Chondrocyte (in vitro differentiated cells): ENCODE measurements around the gene ASTN1. TPM values are rescaled to one million over a fixed set of nuclear protein-coding genes. Genes with fewer than 3 reads are reported as not detected.
A peak's percentile ranks its signal among the peaks of the same experiment; 100 is the strongest.

ENCODE experiments used
- DNase-seq: peaks from one replicate; pipeline ENCODE4 v3.0.0; 2021; ENCODE audit warnings: mixed read lengths, low spot score
- H3K27ac Mint-ChIP-seq: one replicate; pipeline ENCODE4 v1.8.0; 2021; ENCODE audit warnings: mild to moderate bottlenecking, moderate library complexity, mixed read lengths; ENCODE audit not compliant: unreplicated experiment
- H3K27me3 Mint-ChIP-seq: 2 replicates; pipeline ENCODE4 v1.8.0; 2021; ENCODE audit warnings: low read depth, mixed read lengths
- H3K36me3 Mint-ChIP-seq: 2 replicates; pipeline ENCODE4 v1.8.0; 2021; ENCODE audit warnings: low read depth, mixed read lengths
- H3K4me1 Mint-ChIP-seq: 2 replicates; pipeline ENCODE4 v1.8.0; 2021; ENCODE audit warnings: low read depth, mild to moderate bottlenecking, mixed read lengths
- H3K4me3 Mint-ChIP-seq: one replicate; pipeline ENCODE4 v1.8.0; 2021; ENCODE audit warnings: mild to moderate bottlenecking, moderate library complexity, mixed read lengths; ENCODE audit not compliant: unreplicated experiment
- H3K9me3 Mint-ChIP-seq: 2 replicates; pipeline ENCODE4 v1.8.0; 2021; ENCODE audit warnings: low read depth, mixed read lengths
- CTCF ChIP-seq: fragments of 200-600 bp; sonication (generic); IDR thresholded peaks from 2 replicates; pipeline ENCODE4 v1.5.0; 2021; ENCODE audit warnings: antibody characterized with exemption, mild to moderate bottlenecking, moderate library complexity
- total RNA-seq: library from RNA; stranded (reverse); gene quantifications from 3 replicates; pipeline ENCODE4 v1.2.1, GENCODE V29; 2021

ASTN1 gene
- total RNA-seq, 1 donor from 2014 or later, result not detected

DNA sequence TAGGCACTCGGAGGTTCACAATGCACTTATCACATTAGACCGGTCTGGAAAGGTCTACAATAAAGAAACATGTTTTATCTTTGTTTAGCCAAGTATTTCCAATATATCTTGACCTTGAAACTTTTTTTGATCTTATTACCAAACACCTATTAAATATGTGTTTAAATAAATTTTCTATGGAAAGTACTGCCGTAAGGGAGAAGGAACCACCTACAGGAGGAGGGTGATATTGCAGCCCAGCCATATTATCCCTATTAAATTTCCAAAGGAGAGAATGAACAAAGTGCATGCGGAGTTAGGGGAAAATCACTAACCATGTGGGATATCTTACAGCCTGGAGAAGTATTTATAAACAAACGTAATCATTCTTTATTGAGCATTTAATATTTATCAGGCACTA lies 20.7 kb upstream of the ASTN1 start:
- peak; percentile 65 for TF ChIP-seq CTCF
- Mint-ChIP-seq H3K27ac (no peak overlapping the region), H3K27me3 (peaks cover 57% of the 10 kb centered on the region), H3K4me3 (no peak overlapping the region), H3K36me3 (no peaks in the 10 kb centered on the region), H3K4me1 (peaks cover 9% of the 10 kb centered on the region), H3K9me3 (peaks cover 5% of the 10 kb centered on the region)
- DNase-seq, result no peak

- peaks cover 9% of the 10 kb centered on the region for H3K4me1 Mint-ChIP-seq
- no peak for TF ChIP-seq CTCF
- peaks cover 5% of the 10 kb centered on the region for H3K9me3 Mint-ChIP-seq
- H3K36me3 Mint-ChIP-seq, result no peaks in the 10 kb centered on the region
- H3K27me3 Mint-ChIP-seq, result peaks cover 61% of the 10 kb centered on the region
- H3K4me3 Mint-ChIP-seq, result no peak overlapping the region
- H3K27ac Mint-ChIP-seq, result no peak overlapping the region
- no peak for DNase-seq
Observed at GRCh38 chr1:177183836-177184235, 19.3 kb upstream of the ASTN1 start.

- Mint-ChIP-seq H3K4me1 (peaks cover 9% of the 10 kb centered on the region), H3K27me3 (peaks cover 61% of the 10 kb centered on the region), H3K9me3 (peaks cover 5% of the 10 kb centered on the region), H3K36me3 (no peaks in the 10 kb centered on the region), H3K4me3 (peak overlapping the region; percentile 63), H3K27ac (no peak overlapping the region)
- no peak for DNase-seq
- TF ChIP-seq CTCF, result peak; percentile 85
Observed at GRCh38 chr1:177181631-177182291, 17.2 kb upstream of the ASTN1 start.

DNA sequence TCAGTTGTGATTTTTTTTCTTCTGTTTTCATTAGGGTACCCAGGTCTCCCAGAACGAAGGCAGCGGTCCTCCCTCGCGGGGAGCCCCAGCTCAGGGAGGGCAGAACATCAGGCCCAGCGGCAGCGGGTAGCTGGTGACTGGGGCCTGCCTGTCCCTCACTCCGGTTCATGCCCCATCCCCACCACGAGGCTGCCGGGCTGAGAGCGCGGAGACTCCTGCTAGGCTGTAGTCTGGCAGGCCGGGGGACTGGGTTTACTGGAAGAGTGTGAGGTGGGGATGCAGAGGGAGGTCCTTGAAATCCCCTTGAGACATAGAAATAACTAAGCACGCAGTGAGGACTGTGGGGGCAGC lies 16.7 kb upstream of the ASTN1 start:
- H3K27me3 Mint-ChIP-seq, result peaks cover 61% of the 10 kb centered on the region

GRCh38 chr1:177174921-177175634 lies 10.6 kb upstream of the ASTN1 start:
- no peak for TF ChIP-seq CTCF
- DNase-seq, result no peak
- Mint-ChIP-seq H3K27me3 (peaks cover 45% of the 10 kb centered on the region), H3K9me3 (no peaks in the 10 kb centered on the region), H3K4me1 (no peaks in the 10 kb centered on the region), H3K27ac (no peak overlapping the region), H3K4me3 (no peak overlapping the region), H3K36me3 (no peaks in the 10 kb centered on the region)

More for the DNA sequence above, 16.7 kb upstream of the ASTN1 start:
- Mint-ChIP-seq H3K27ac (no peak overlapping the region), H3K9me3 (peaks cover 5% of the 10 kb centered on the region), H3K4me1 (peaks cover 9% of the 10 kb centered on the region), H3K4me3 (peak overlapping the region; percentile 63), H3K36me3 (no peaks in the 10 kb centered on the region)
- no peak for DNase-seq
- no peak for TF ChIP-seq CTCF
